Vagina (tissue), 2 donors: ENCODE measurements around the gene VGF.

Experiments used
- POLR2A ChIP-seq, 2 donors: fragments of 450-650 bp; IDR thresholded peaks; one replicate each; pipeline ENCODE4 v1.6.1; 2017; ENCODE audit warnings: antibody characterized with exemption in 2 of 2, mild to moderate bottlenecking in 2 of 2, moderate library complexity in 2 of 2
- POLR2AphosphoS5 ChIP-seq, 2 donors: sonication (generic); formaldehyde crosslinking; IDR thresholded peaks; one replicate each; pipeline ENCODE4 v1.9.0; 2017; ENCODE audit warnings: antibody characterized with exemption in 2 of 2, mild to moderate bottlenecking in 2 of 2, low read depth in 1 of 2; ENCODE audit not compliant: insufficient read depth in 1 of 2
- TF ChIP-seq, protein P1 (sequence below), 3 experiments: fragments of 450-650 bp in 2 of 3; fragments of 200-600 bp in 1 of 3; sonication (generic) in 1 of 3; IDR thresholded peaks; one replicate each; pipeline ENCODE4 v1.5.1; 2017 to 2019; ENCODE audit warnings: antibody characterized with exemption in 3 of 3, mild to moderate bottlenecking in 2 of 3, moderate library complexity in 2 of 3

DNA sequence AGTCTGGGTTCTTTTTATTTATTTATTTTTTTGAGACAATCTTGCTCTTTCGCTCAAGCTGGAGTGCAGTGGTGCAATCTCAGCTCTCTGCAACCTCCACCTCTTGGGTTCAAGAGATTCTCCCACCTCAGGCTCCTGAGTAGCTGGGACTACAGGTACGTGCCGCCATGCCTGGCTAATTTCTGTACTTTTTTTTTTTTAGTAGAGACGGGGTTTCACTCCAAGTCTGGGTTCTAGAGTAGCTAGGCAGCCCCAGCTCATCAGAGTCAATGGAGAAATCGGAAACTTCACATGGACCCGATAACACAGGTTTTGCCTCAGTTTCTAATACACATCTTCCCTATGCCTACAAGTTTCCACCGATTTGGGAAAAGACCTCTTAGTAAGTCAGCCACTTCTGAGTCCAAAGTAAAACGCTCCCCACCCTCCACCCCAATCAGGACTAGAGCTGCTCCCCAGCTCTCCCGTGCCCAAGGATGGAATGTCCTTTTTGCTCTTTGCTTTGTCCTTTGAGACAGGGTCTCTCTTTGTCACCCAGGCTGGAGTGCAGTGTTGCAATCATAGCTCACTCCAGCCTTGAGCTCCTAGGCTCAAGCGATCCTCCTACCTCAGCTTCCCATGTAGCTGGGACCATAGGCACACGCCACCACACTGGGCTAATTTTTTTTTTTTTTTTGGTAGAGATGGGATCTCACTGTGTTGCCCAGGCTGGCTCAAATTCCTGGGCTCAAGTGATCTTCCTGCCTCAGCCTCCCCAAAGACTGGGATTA is 42.3 kb downstream of the VGF start:
- TF ChIP-seq, protein P1, sequence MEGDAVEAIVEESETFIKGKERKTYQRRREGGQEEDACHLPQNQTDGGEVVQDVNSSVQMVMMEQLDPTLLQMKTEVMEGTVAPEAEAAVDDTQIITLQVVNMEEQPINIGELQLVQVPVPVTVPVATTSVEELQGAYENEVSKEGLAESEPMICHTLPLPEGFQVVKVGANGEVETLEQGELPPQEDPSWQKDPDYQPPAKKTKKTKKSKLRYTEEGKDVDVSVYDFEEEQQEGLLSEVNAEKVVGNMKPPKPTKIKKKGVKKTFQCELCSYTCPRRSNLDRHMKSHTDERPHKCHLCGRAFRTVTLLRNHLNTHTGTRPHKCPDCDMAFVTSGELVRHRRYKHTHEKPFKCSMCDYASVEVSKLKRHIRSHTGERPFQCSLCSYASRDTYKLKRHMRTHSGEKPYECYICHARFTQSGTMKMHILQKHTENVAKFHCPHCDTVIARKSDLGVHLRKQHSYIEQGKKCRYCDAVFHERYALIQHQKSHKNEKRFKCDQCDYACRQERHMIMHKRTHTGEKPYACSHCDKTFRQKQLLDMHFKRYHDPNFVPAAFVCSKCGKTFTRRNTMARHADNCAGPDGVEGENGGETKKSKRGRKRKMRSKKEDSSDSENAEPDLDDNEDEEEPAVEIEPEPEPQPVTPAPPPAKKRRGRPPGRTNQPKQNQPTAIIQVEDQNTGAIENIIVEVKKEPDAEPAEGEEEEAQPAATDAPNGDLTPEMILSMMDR (IDR thresholded peaks at IDR 0.05) = no peak
- TF ChIP-seq POLR2A (IDR thresholded peaks at IDR 0.05) (no peak), POLR2AphosphoS5 (IDR thresholded peaks at IDR 0.05; ENCODE audit: insufficient read depth in 1 of 2, low read depth in 1 of 2) (no peak)
